ENCODE results near the gene BLOC1S4. TPM values are rescaled to one million over a fixed set of nuclear protein-coding genes. Genes with fewer than 3 reads are reported as not detected.
A peak's percentile ranks its signal among the peaks of the same experiment; 100 is the strongest.

Gene BLOC1S4
- total RNA-seq, 1 donor from 2014 or later = 22.5 TPM

GRCh38 chr4:6758728-6759127, 42.8 kb downstream of the BLOC1S4 start:
- Mint-ChIP-seq H3K27ac (ENCODE audit: unreplicated experiment) (no peak overlapping the region), H3K9me3 (ENCODE audit: unreplicated experiment) (peaks cover 5% of the 10 kb centered on the region), H3K4me3 (ENCODE audit: unreplicated experiment) (no peak overlapping the region), H3K27me3 (ENCODE audit: unreplicated experiment) (peaks cover 5% of the 10 kb centered on the region), H3K4me1 (ENCODE audit: low read depth, unreplicated experiment) (peaks cover 10% of the 10 kb centered on the region), H3K36me3 (ENCODE audit: unreplicated experiment) (peaks cover 4% of the 10 kb centered on the region)
- no peak for DNase-seq
- TF ChIP-seq CTCF (IDR thresholded peaks at IDR 0.05; ENCODE audit: partially characterized antibody, unreplicated experiment) = no peak

- no peak for TF ChIP-seq CTCF (IDR thresholded peaks at IDR 0.05; ENCODE audit: partially characterized antibody, unreplicated experiment)
- H3K36me3 Mint-ChIP-seq (ENCODE audit: unreplicated experiment) = peaks cover 4% of the 10 kb centered on the region
- no peak overlapping the region for H3K4me3 Mint-ChIP-seq (ENCODE audit: unreplicated experiment)
- peaks cover 10% of the 10 kb centered on the region for H3K4me1 Mint-ChIP-seq (ENCODE audit: low read depth, unreplicated experiment)
- peaks cover 5% of the 10 kb centered on the region for H3K27me3 Mint-ChIP-seq (ENCODE audit: unreplicated experiment)
- DNase-seq = no peak
- H3K27ac Mint-ChIP-seq (ENCODE audit: unreplicated experiment) = no peak overlapping the region
- peaks cover 2% of the 10 kb centered on the region for H3K9me3 Mint-ChIP-seq (ENCODE audit: unreplicated experiment)
These were observed 44.9 kb downstream of the BLOC1S4 start for GRCh38 chr4:6760865-6761264.

GRCh38 chr4:6761649-6762615, 46.0 kb downstream of the BLOC1S4 start:
- peaks cover 2% of the 10 kb centered on the region for H3K9me3 Mint-ChIP-seq (ENCODE audit: unreplicated experiment)
- no peak overlapping the region for H3K4me3 Mint-ChIP-seq (ENCODE audit: unreplicated experiment)
- no peak for TF ChIP-seq CTCF (IDR thresholded peaks at IDR 0.05; ENCODE audit: partially characterized antibody, unreplicated experiment)
- peaks cover 10% of the 10 kb centered on the region for H3K4me1 Mint-ChIP-seq (ENCODE audit: low read depth, unreplicated experiment)
- DNase-seq = no peak
- no peak overlapping the region for H3K27ac Mint-ChIP-seq (ENCODE audit: unreplicated experiment)
- H3K27me3 Mint-ChIP-seq (ENCODE audit: unreplicated experiment) = peaks cover 5% of the 10 kb centered on the region
- H3K36me3 Mint-ChIP-seq (ENCODE audit: unreplicated experiment) = peaks cover 4% of the 10 kb centered on the region

- Mint-ChIP-seq H3K36me3 (ENCODE audit: unreplicated experiment) (peaks cover 4% of the 10 kb centered on the region), H3K4me1 (ENCODE audit: low read depth, unreplicated experiment) (peaks cover 12% of the 10 kb centered on the region), H3K4me3 (ENCODE audit: unreplicated experiment) (no peak overlapping the region), H3K27me3 (ENCODE audit: unreplicated experiment) (peaks cover 5% of the 10 kb centered on the region), H3K27ac (ENCODE audit: unreplicated experiment) (peak overlapping the region; percentile 31), H3K9me3 (ENCODE audit: unreplicated experiment) (peaks cover 2% of the 10 kb centered on the region)
- DNase-seq = no peak
- no peak for TF ChIP-seq CTCF (IDR thresholded peaks at IDR 0.05; ENCODE audit: partially characterized antibody, unreplicated experiment)
These were observed 47.4 kb downstream of the BLOC1S4 start for GRCh38 chr4:6763330-6763851.

Data from glutamatergic neuron (in vitro differentiated cells).